Measurements from ENCODE around the gene SLC35D2.

SLC35D2 gene

GRCh38 chr9:96398582-96399324 is 15.2 kb upstream of the SLC35D2 start:
- peak; percentile 62; the same call in 1 of the 3 replicates for ATAC-seq (ENCODE audit: insufficient read depth, low read depth)
- no peaks in the 10 kb centered on the region for H3K4me1 ChIP-seq (ENCODE audit: insufficient read depth, low read length)
- peaks cover 75% of the 10 kb centered on the region for H4K20me1 ChIP-seq (ENCODE audit: insufficient read depth, low read length)
- peaks cover 91% of the 10 kb centered on the region for H3K79me2 ChIP-seq (ENCODE audit: insufficient read depth, low read length)
- H2AFZ ChIP-seq (ENCODE audit: low read depth, low read length): no peak overlapping the region
- TF ChIP-seq EZH2 (IDR thresholded peaks at IDR 0.05; ENCODE audit: borderline replicate concordance, low read depth, low read length, severe bottlenecking): no peak
- TF ChIP-seq CTCF (IDR thresholded peaks at IDR 0.05; ENCODE audit: borderline replicate concordance, extremely low read depth, low read length, poor library complexity, severe bottlenecking): no peak
- H3K36me3 ChIP-seq (ENCODE audit: insufficient read depth, low read length): peaks cover 59% of the 10 kb centered on the region
- DNase-seq: no peak
- no peaks in the 10 kb centered on the region for H3K9me3 ChIP-seq (ENCODE audit: insufficient read depth, low read length, severe bottlenecking)
- H3K27me3 ChIP-seq (ENCODE audit: insufficient read depth, low read length, poor library complexity): no peaks in the 10 kb centered on the region
- no peak overlapping the region for H3K4me2 ChIP-seq (ENCODE audit: insufficient read depth, low read length)
- H3K9ac ChIP-seq (ENCODE audit: low read depth, low read length): no peak overlapping the region
- H3K4me3 ChIP-seq (ENCODE audit: low read depth in 1 of 2, low read length in 2 of 2): no peak overlapping the region
- peak overlapping the region; percentile 42; the same call in 1 of the 2 replicates for H3K27ac ChIP-seq (ENCODE audit: low read length)

- peaks cover 86% of the 10 kb centered on the region for H3K36me3 ChIP-seq (ENCODE audit: insufficient read depth, low read length)
- H3K4me1 ChIP-seq (ENCODE audit: insufficient read depth, low read length): no peaks in the 10 kb centered on the region
- no peak overlapping the region for H2AFZ ChIP-seq (ENCODE audit: low read depth, low read length)
- no peak overlapping the region for H3K4me2 ChIP-seq (ENCODE audit: insufficient read depth, low read length)
- H3K4me3 ChIP-seq (ENCODE audit: low read depth in 1 of 2, low read length in 2 of 2): no peak overlapping the region
- H3K27ac ChIP-seq (ENCODE audit: low read length): no peak overlapping the region
- DNase-seq: no peak
- no peak overlapping the region for H3K9ac ChIP-seq (ENCODE audit: low read depth, low read length)
- H3K79me2 ChIP-seq (ENCODE audit: insufficient read depth, low read length): peaks cover 67% of the 10 kb centered on the region
- H4K20me1 ChIP-seq (ENCODE audit: insufficient read depth, low read length): peaks cover 78% of the 10 kb centered on the region
- TF ChIP-seq CTCF (IDR thresholded peaks at IDR 0.05; ENCODE audit: borderline replicate concordance, extremely low read depth, low read length, poor library complexity, severe bottlenecking): no peak
- no peak for TF ChIP-seq EZH2 (IDR thresholded peaks at IDR 0.05; ENCODE audit: borderline replicate concordance, low read depth, low read length, severe bottlenecking)
- H3K9me3 ChIP-seq (ENCODE audit: insufficient read depth, low read length, severe bottlenecking): no peaks in the 10 kb centered on the region
- no peak for ATAC-seq (ENCODE audit: insufficient read depth, low read depth)
- H3K27me3 ChIP-seq (ENCODE audit: insufficient read depth, low read length, poor library complexity): no peaks in the 10 kb centered on the region
Observed at GRCh38 chr9:96395964-96396363, 12.5 kb upstream of the SLC35D2 start.

- no peak overlapping the region for H3K9ac ChIP-seq (ENCODE audit: low read depth, low read length)
- H3K4me1 ChIP-seq (ENCODE audit: insufficient read depth, low read length): no peaks in the 10 kb centered on the region
- H3K79me2 ChIP-seq (ENCODE audit: insufficient read depth, low read length): peaks cover 57% of the 10 kb centered on the region
- ATAC-seq (ENCODE audit: insufficient read depth, low read depth): no peak
- no peaks in the 10 kb centered on the region for H3K27me3 ChIP-seq (ENCODE audit: insufficient read depth, low read length, poor library complexity)
- H3K27ac ChIP-seq (ENCODE audit: low read length): no peak overlapping the region
- H3K36me3 ChIP-seq (ENCODE audit: insufficient read depth, low read length): peaks cover 94% of the 10 kb centered on the region
- peaks cover 75% of the 10 kb centered on the region for H4K20me1 ChIP-seq (ENCODE audit: insufficient read depth, low read length)
- TF ChIP-seq EZH2 (IDR thresholded peaks at IDR 0.05; ENCODE audit: borderline replicate concordance, low read depth, low read length, severe bottlenecking): no peak
- no peak for TF ChIP-seq CTCF (IDR thresholded peaks at IDR 0.05; ENCODE audit: borderline replicate concordance, extremely low read depth, low read length, poor library complexity, severe bottlenecking)
- H3K4me3 ChIP-seq (ENCODE audit: low read depth in 1 of 2, low read length in 2 of 2): no peak overlapping the region
- DNase-seq: no peak
- no peak overlapping the region for H3K4me2 ChIP-seq (ENCODE audit: insufficient read depth, low read length)
- H2AFZ ChIP-seq (ENCODE audit: low read depth, low read length): no peak overlapping the region
- H3K9me3 ChIP-seq (ENCODE audit: insufficient read depth, low read length, severe bottlenecking): no peaks in the 10 kb centered on the region
Observed at GRCh38 chr9:96394832-96395496, 11.5 kb upstream of the SLC35D2 start.

Measured in DND-41 (cell line).